Liver (tissue), 9 donors: ENCODE results near the gene SEL1L2. TPM values are rescaled to one million over a fixed set of nuclear protein-coding genes. Genes with fewer than 3 reads are reported as not detected.

Experiments
- DNase-seq: peaks from one replicate; pipeline ENCODE4 v3.0.0-alpha.2; 2017; ENCODE audit warnings: low spot score
- H3K27ac ChIP-seq, 2 donors: one replicate each; pipeline ENCODE4 v1.7.0; 2013; ENCODE audit warnings: inconsistent platforms in 2 of 2, low read length in 2 of 2, control low read depth in 1 of 2, low read depth in 1 of 2, mild to moderate bottlenecking in 1 of 2
- H3K27me3 ChIP-seq, 4 donors: one replicate each; pipeline versions ENCODE4 v1.6.1 to v1.7.0; 2013; ENCODE audit warnings: low read length in 3 of 4, inconsistent platforms in 1 of 4, mild to moderate bottlenecking in 1 of 4, moderate library complexity in 1 of 4; ENCODE audit not compliant: control insufficient read depth in 4 of 4, insufficient read depth in 4 of 4
- H3K36me3 ChIP-seq, 4 donors: one replicate each; pipeline versions ENCODE4 v1.6.1 to v1.7.0; 2013; ENCODE audit warnings: low read length in 3 of 4, mild to moderate bottlenecking in 3 of 4, low read depth in 1 of 4, moderate library complexity in 1 of 4; ENCODE audit not compliant: control insufficient read depth in 4 of 4, insufficient read depth in 3 of 4
- H3K4me1 ChIP-seq, 4 donors: one replicate each; pipeline versions ENCODE4 v1.6.1 to v1.7.0; 2013; ENCODE audit warnings: low read length in 3 of 4, mild to moderate bottlenecking in 3 of 4, moderate library complexity in 1 of 4; ENCODE audit not compliant: control insufficient read depth in 4 of 4, insufficient read depth in 4 of 4
- H3K4me3 ChIP-seq, 3 donors: one replicate each; pipeline versions ENCODE4 v1.6.1 to v1.7.0; 2013; ENCODE audit warnings: low read length in 3 of 3, control low read depth in 1 of 3, low read depth in 1 of 3, mild to moderate bottlenecking in 1 of 3
- H3K9ac ChIP-seq, 2 donors: one replicate each; pipeline ENCODE4 v1.7.0; 2013; ENCODE audit warnings: low read length in 2 of 2, mild to moderate bottlenecking in 2 of 2, moderate library complexity in 2 of 2, control low read depth in 1 of 2, low read depth in 1 of 2
- H3K9me3 ChIP-seq, 4 donors: one replicate each; pipeline versions ENCODE4 v1.6.1 to v1.7.0; 2013; ENCODE audit warnings: low read length in 3 of 4; ENCODE audit not compliant: control insufficient read depth in 4 of 4
- ATF3 ChIP-seq: IDR thresholded peaks from 2 replicates; pipeline ENCODE4 v1.6.1; 2016; ENCODE audit warnings: antibody characterized with exemption
- CTCF ChIP-seq: fragments of 150-350 bp; IDR thresholded peaks from 2 replicates; pipeline ENCODE4 v1.5.1; 2017; ENCODE audit warnings: improper control_type of control experiment, low read depth, low read length; ENCODE audit not compliant: missing input control
- EGR1 ChIP-seq, 2 donors: IDR thresholded peaks; 2 replicates each; pipeline ENCODE4 v1.6.1; 2016 to 2018; ENCODE audit warnings: antibody characterized with exemption in 2 of 2, low read depth in 2 of 2
- FOXA1 ChIP-seq: IDR thresholded peaks from 2 replicates; pipeline ENCODE4 v1.6.1; 2016; ENCODE audit warnings: antibody characterized with exemption
- FOXA2 ChIP-seq: IDR thresholded peaks from 2 replicates; pipeline ENCODE4 v1.6.1; 2016; ENCODE audit warnings: antibody characterized with exemption
- GABPA ChIP-seq, 2 donors: IDR thresholded peaks in 1 of 2; conservative IDR thresholded peaks in 1 of 2; 2 replicates each; pipeline ENCODE4 v1.6.1; 2016; ENCODE audit warnings: antibody characterized with exemption in 2 of 2, mild to moderate bottlenecking in 1 of 2, moderate library complexity in 1 of 2
- HNF4A ChIP-seq, 2 donors: conservative IDR thresholded peaks; 2 replicates each; pipeline ENCODE4 v1.6.1; 2016; ENCODE audit warnings: antibody characterized with exemption in 2 of 2, mild to moderate bottlenecking in 2 of 2
- HNF4G ChIP-seq: IDR thresholded peaks from 2 replicates; pipeline ENCODE4 v1.6.1; 2016; ENCODE audit warnings: antibody characterized with exemption
- JUND ChIP-seq, 2 donors: IDR thresholded peaks; 2 replicates each; pipeline ENCODE4 v1.6.1; 2016; ENCODE audit warnings: antibody characterized with exemption in 2 of 2
- NR2F2 ChIP-seq: IDR thresholded peaks from 2 replicates; pipeline ENCODE4 v1.6.1; 2016; ENCODE audit warnings: antibody characterized with exemption
- RAD21 ChIP-seq, 2 donors: IDR thresholded peaks; 2 replicates each; pipeline ENCODE4 v1.6.1; 2016; ENCODE audit warnings: antibody characterized with exemption in 2 of 2, mild to moderate bottlenecking in 2 of 2
- SP1 ChIP-seq: IDR thresholded peaks from 2 replicates; pipeline ENCODE4 v1.6.1; 2018; ENCODE audit warnings: antibody characterized with exemption, mild to moderate bottlenecking
- TAF1 ChIP-seq: conservative IDR thresholded peaks from 2 replicates; pipeline ENCODE4 v1.6.1; 2016; ENCODE audit warnings: antibody characterized with exemption, mild to moderate bottlenecking
- YY1 ChIP-seq: IDR thresholded peaks from 2 replicates; pipeline ENCODE4 v1.6.1; 2016; ENCODE audit warnings: antibody characterized with exemption, mild to moderate bottlenecking
- ZBTB33 ChIP-seq: IDR thresholded peaks from 2 replicates; pipeline ENCODE4 v1.6.1; 2016; ENCODE audit warnings: antibody characterized with exemption
- whole genome bisulfite sequencing: extraction: QIAGEN DNeasy Blood & Tissue Kit; methylation state at CpG from one replicate; pipeline ENCODE4 v1.1.7; 2013; 5-methylcytosine and 5-hydroxymethylcytosine counted together
- polyA plus RNA-seq, 2 donors: library from polyadenylated mRNA; stranded (reverse) in 1 of 2; unstranded in 1 of 2; fragments of 200-250 nt in 1 of 2; fragments of >200 nt in 1 of 2; fragmentation: Nextera tagmentation in 1 of 2; extraction: Ambion mirVana in 1 of 2; gene quantifications; one replicate each; pipeline versions ENCODE4 v1.2.1 to v1.2.3, GENCODE V29; 2013 to 2015
- total RNA-seq, 2 donors: library from RNA; depleted of rRNA; stranded (reverse); fragments of >200 nt; gene quantifications; one replicate each; pipeline ENCODE4 v1.2.3, GENCODE V29; 2014
- TF ChIP-seq, protein P1 (sequence below): IDR thresholded peaks from 2 replicates; pipeline ENCODE4 v1.6.1; 2016; ENCODE audit warnings: antibody characterized with exemption, mild to moderate bottlenecking
- donor health status: healthy.
- donor health status: healthy.
- donor health status: healthy.
- donor health status: healthy.
- donor health status: healthy.

The SEL1L2 gene
- total and polyA plus RNA-seq, 4 donors: not detected

- DNase-seq: no peak
- no peak overlapping the region for H3K9ac ChIP-seq
- H3K27me3 ChIP-seq: no peaks in the 10 kb centered on the region
- WGBS: 72% methylated on average over 4 of the region's 4 CpGs
- H3K27ac ChIP-seq: no peak overlapping the region
- no peak overlapping the region for H3K4me3 ChIP-seq
- H3K9me3 ChIP-seq: no peaks in the 10 kb centered on the region
- H3K4me1 ChIP-seq: peaks cover 0 to 8% (median 0%) of the 10 kb centered on the region in 4 donors
- no peaks in the 10 kb centered on the region for H3K36me3 ChIP-seq
- TF ChIP-seq FOXA2 (no peak), HNF4A (conservative IDR thresholded peaks at IDR 0.05) (no peak), YY1 (no peak), ATF3 (no peak), SP1 (no peak), CTCF (no peak), FOXA1 (no peak), GABPA (IDR thresholded peaks at IDR 0.05 in 1 of 2, conservative IDR thresholded peaks at IDR 0.05 in 1 of 2) (no peak), NR2F2 (no peak), JUND (IDR thresholded peaks at IDR 0.05) (no peak), EGR1 (IDR thresholded peaks at IDR 0.05; ENCODE audit: low read depth in 2 of 2) (no peak), RAD21 (IDR thresholded peaks at IDR 0.05) (no peak)
These were observed 76.8 kb downstream of the SEL1L2 start for GRCh38 chr20:13913572-13913971.

- Histone ChIP-seq H3K27ac (no peak overlapping the region), H3K27me3 (no peaks in the 10 kb centered on the region), H3K36me3 (no peaks in the 10 kb centered on the region), H3K4me1 (peaks cover 0 to 8% (median 0%) of the 10 kb centered on the region in 4 donors), H3K4me3 (no peak overlapping the region), H3K9ac (no peak overlapping the region), H3K9me3 (no peaks in the 10 kb centered on the region)
- TF ChIP-seq NR2F2: no peak
- TF ChIP-seq, protein P1, sequence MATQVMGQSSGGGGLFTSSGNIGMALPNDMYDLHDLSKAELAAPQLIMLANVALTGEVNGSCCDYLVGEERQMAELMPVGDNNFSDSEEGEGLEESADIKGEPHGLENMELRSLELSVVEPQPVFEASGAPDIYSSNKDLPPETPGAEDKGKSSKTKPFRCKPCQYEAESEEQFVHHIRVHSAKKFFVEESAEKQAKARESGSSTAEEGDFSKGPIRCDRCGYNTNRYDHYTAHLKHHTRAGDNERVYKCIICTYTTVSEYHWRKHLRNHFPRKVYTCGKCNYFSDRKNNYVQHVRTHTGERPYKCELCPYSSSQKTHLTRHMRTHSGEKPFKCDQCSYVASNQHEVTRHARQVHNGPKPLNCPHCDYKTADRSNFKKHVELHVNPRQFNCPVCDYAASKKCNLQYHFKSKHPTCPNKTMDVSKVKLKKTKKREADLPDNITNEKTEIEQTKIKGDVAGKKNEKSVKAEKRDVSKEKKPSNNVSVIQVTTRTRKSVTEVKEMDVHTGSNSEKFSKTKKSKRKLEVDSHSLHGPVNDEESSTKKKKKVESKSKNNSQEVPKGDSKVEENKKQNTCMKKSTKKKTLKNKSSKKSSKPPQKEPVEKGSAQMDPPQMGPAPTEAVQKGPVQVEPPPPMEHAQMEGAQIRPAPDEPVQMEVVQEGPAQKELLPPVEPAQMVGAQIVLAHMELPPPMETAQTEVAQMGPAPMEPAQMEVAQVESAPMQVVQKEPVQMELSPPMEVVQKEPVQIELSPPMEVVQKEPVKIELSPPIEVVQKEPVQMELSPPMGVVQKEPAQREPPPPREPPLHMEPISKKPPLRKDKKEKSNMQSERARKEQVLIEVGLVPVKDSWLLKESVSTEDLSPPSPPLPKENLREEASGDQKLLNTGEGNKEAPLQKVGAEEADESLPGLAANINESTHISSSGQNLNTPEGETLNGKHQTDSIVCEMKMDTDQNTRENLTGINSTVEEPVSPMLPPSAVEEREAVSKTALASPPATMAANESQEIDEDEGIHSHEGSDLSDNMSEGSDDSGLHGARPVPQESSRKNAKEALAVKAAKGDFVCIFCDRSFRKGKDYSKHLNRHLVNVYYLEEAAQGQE: no peak
- TF ChIP-seq YY1: no peak
- no peak for TF ChIP-seq FOXA2
- no peak for TF ChIP-seq TAF1
- no peak for TF ChIP-seq HNF4G
- no peak for TF ChIP-seq GABPA (IDR thresholded peaks at IDR 0.05 in 1 of 2, conservative IDR thresholded peaks at IDR 0.05 in 1 of 2)
- no peak for TF ChIP-seq JUND (IDR thresholded peaks at IDR 0.05)
- TF ChIP-seq CTCF: no peak
- no peak for TF ChIP-seq ZBTB33
- DNase-seq: no peak
- 95% methylated on average over 1 of the region's 1 CpG for WGBS
These were observed 77.3 kb downstream of the SEL1L2 start for GRCh38 chr20:13913131-13913530.
